Esophagus squamous epithelium (tissue), 4 donors: ENCODE measurements around the gene CHMP2A.

ENCODE experiments used
- CTCF ChIP-seq, 6 experiments: fragments of 450-650 bp in 4 of 6; fragments of 200-600 bp in 2 of 6; sonication (generic) in 2 of 6; IDR thresholded peaks; one replicate each; pipeline ENCODE4 v1.5.1; 2016 to 2019; ENCODE audit warnings: antibody characterized with exemption in 6 of 6, mild to moderate bottlenecking in 4 of 6, moderate library complexity in 4 of 6
- POLR2A ChIP-seq, 4 donors: fragments of 450-650 bp; IDR thresholded peaks; one replicate each; pipeline ENCODE4 v1.6.1; 2017; ENCODE audit warnings: antibody characterized with exemption in 4 of 4, mild to moderate bottlenecking in 4 of 4, moderate library complexity in 3 of 4

GRCh38 chr19:58584498-58585441 lies 29.9 kb upstream of the CHMP2A start:
- no peak for TF ChIP-seq CTCF (IDR thresholded peaks at IDR 0.05)
- no peak for TF ChIP-seq POLR2A (IDR thresholded peaks at IDR 0.05)
